ENCODE results near the gene APH1B. TPM values are rescaled to one million over a fixed set of nuclear protein-coding genes. Genes with fewer than 3 reads are reported as not detected.

Gene APH1B
- total and polyA plus RNA-seq, 2 donors (not counting 3 experiments of a cell fraction or from before 2014, with no cell fraction given): 14.6 to 24.6 TPM

DNA sequence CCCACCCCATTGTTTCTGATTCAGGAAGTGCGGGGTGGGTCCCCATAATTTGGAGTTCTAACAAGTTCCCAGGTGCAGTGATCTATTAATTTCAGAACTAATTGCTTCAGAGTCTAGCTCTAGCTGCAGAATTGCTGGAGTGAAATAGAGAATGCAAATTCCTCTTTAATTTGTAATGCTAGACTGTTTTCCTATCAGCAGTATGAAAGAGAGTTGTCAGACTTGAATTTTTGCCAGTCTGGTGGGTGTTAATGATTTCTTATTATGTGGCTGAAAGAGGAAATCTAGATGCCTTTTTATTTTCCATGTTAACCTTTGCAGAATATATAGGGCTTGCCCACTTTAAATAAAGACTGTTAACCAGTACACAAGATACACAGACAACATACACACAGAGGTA, 23.7 kb downstream of the APH1B start:
- Histone ChIP-seq H3K79me2 (ENCODE audit: control insufficient read depth, insufficient read depth, low read length) (no peaks in the 10 kb centered on the region), H3K36me3 (ENCODE audit: control insufficient read depth in 2 of 2, extremely low read depth in 1 of 2, insufficient read depth in 2 of 2, low read length in 2 of 2) (peaks cover 0 to 6% of the 10 kb centered on the region in 2 experiments), H3K4me1 (ENCODE audit: control insufficient read depth, extremely low read depth, insufficient read depth, low read length) (no peaks in the 10 kb centered on the region), H3K4me2 (ENCODE audit: insufficient read depth, low read length) (no peak overlapping the region), H3K9ac (replicated peaks; ENCODE audit: extremely low read depth, insufficient read depth, low read length) (no peak overlapping the region), H4K20me1 (replicated peaks; ENCODE audit: control insufficient read depth, extremely low read depth, insufficient read depth, low read length) (no peaks in the 10 kb centered on the region), H3K4me3 (replicated peaks in 1 of 3; ENCODE audit: insufficient read depth in 1 of 3, low read depth in 1 of 3, low read length in 3 of 3) (no peak overlapping the region), H3K27ac (ENCODE audit: insufficient read depth, low read depth, low read length) (no peak overlapping the region), H2AFZ (ENCODE audit: low read depth, low read length) (no peak overlapping the region), H3K9me3 (replicated peaks; ENCODE audit: control insufficient read depth, insufficient read depth, low read length) (no peaks in the 10 kb centered on the region), H3K9me1 (replicated peaks; ENCODE audit: control insufficient read depth, extremely low read depth, insufficient read depth, low read length) (no peaks in the 10 kb centered on the region), H3K27me3 (ENCODE audit: control insufficient read depth in 2 of 2, insufficient read depth in 2 of 2, low read length in 2 of 2) (no peaks in the 10 kb centered on the region)
- ChIA-PET CTCF (no interaction called here), POLR2A (no interaction called here)
- no peak for TF ChIP-seq GATA2 (IDR thresholded peaks at IDR 0.05; ENCODE audit: insufficient read depth, insufficient read length, low read depth, low read length)
- no peak for TF ChIP-seq JUN (IDR thresholded peaks at IDR 0.05; ENCODE audit: borderline replicate concordance, insufficient read depth, insufficient read length, low read depth)
- TF ChIP-seq, protein P1, sequence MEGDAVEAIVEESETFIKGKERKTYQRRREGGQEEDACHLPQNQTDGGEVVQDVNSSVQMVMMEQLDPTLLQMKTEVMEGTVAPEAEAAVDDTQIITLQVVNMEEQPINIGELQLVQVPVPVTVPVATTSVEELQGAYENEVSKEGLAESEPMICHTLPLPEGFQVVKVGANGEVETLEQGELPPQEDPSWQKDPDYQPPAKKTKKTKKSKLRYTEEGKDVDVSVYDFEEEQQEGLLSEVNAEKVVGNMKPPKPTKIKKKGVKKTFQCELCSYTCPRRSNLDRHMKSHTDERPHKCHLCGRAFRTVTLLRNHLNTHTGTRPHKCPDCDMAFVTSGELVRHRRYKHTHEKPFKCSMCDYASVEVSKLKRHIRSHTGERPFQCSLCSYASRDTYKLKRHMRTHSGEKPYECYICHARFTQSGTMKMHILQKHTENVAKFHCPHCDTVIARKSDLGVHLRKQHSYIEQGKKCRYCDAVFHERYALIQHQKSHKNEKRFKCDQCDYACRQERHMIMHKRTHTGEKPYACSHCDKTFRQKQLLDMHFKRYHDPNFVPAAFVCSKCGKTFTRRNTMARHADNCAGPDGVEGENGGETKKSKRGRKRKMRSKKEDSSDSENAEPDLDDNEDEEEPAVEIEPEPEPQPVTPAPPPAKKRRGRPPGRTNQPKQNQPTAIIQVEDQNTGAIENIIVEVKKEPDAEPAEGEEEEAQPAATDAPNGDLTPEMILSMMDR (IDR thresholded peaks at IDR 0.05; ENCODE audit: extremely low read depth in 1 of 2, insufficient read depth in 1 of 2, low read depth in 1 of 2, low read length in 2 of 2): no peak
- TF ChIP-seq, protein P2, sequence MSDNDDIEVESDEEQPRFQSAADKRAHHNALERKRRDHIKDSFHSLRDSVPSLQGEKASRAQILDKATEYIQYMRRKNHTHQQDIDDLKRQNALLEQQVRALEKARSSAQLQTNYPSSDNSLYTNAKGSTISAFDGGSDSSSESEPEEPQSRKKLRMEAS (IDR thresholded peaks at IDR 0.05; ENCODE audit: insufficient read depth, insufficient read length): no peak
- TF ChIP-seq MYC (IDR thresholded peaks at IDR 0.05; ENCODE audit: low read depth, low read length): no peak
- TF ChIP-seq FOS (IDR thresholded peaks at IDR 0.05; ENCODE audit: borderline replicate concordance, insufficient read depth, low read length): no peak
- no peak for TF ChIP-seq EZH2 (IDR thresholded peaks at IDR 0.05; ENCODE audit: borderline replicate concordance, low read depth, low read length, severe bottlenecking)
- no peak for TF ChIP-seq POLR2AphosphoS5 (IDR thresholded peaks at IDR 0.05; ENCODE audit: insufficient read depth, low read depth, low read length)
- TF ChIP-seq POLR2A (IDR thresholded peaks at IDR 0.05; ENCODE audit: low read depth, low read length): no peak
- intact Hi-C loops (cut with micrococcal nuclease): no loop called here
- no TSS peak for BruUV-seq (replicated peaks)
- DNase-seq (ENCODE audit: low read depth, low spot score): peak; percentile 28
- FAIRE-seq: peak; percentile 40
- dilution Hi-C loops (cut with MboI; ENCODE audit: extremely low pct_ligation_motif_present, low sequenced_read_pairs): no loop called here
